HL-60/S4 treated with phorbol 12-myristate 13-acetate at 8.2 ng/mL for 4 days and 3 days (cell line): ENCODE data around the gene SMYD5.

Experiments
- in situ Hi-C: fragments of 300-500 bp; cut with MboI; formaldehyde crosslinking; loops from 2 replicates; pipeline ENCODE4 v1.15.0; 2022; ENCODE audit warnings: low sequenced_read_pairs

The SMYD5 gene

DNA sequence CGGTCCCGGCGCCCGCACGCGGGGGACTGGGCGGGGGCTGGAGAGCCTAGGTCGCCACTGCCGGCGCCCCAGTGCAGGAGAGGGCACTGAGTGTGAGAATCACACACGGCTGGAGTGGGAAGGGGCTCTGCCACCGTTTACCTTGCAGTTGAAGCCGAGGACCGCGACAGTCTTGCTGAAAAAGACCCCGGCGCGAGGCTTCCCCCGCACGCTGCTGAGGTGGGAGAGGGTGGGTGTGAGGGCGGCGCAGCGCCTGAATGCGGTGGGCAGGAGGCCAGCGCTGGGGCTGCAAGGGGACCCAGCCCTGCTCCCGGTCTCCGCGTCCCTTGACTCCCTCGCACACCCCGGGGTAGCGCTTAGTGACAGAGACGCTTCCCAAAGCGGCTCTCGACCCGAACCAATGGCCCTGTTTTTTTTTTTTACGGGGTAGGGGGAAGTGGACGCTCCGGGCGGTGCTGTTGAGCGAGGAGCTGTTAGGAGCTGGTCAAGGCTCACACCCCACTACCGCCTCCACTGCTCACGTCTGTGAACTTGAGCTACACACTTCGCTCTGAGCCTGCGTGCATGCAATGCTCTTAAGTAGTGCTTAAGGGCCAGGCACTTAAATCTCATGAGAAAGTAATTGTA is 10.9 kb upstream of the SMYD5 start:
- in situ Hi-C loops, result no loop called here

DNA sequence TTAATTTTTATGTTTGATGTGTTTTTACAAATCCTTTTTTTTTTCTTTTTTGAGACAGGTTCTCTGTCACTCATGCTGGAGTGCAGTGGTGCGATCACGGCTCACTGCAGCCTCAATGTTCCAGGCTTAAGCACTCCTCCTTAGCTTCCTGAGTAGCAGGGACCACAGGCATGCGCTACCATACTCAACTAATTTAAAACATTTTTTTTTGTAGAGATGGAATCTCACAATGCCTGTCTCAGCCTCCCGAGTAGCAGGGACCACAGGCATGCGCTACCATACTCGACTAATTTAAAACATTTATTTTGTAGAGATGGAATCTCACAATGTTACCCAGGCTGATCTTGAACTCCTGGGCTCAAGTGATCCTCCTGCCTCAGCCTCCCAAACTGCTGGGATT is 8.4 kb upstream of the SMYD5 start:
- in situ Hi-C loops, result no loop called here

DNA sequence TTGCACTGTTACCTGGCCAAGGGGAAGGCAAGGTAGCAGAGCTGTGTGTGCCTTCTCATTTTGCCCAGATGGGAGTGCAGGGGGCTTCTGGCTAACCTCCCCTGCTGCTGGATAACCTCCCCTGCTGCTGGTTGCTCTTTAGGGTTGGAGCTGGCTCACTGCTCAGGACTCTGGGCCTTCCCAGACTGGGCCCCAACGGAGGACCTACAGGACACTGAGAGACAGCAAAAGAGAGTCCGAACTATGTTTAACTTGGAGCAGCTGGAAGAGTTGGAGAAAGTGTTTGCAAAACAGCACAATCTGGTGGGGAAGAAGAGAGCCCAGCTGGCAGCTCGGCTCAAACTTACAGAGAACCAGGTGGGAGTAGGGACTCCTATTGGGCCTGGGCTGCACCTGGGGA is 5.8 kb upstream of the SMYD5 start:
- in situ Hi-C loops, result no loop called here

DNA sequence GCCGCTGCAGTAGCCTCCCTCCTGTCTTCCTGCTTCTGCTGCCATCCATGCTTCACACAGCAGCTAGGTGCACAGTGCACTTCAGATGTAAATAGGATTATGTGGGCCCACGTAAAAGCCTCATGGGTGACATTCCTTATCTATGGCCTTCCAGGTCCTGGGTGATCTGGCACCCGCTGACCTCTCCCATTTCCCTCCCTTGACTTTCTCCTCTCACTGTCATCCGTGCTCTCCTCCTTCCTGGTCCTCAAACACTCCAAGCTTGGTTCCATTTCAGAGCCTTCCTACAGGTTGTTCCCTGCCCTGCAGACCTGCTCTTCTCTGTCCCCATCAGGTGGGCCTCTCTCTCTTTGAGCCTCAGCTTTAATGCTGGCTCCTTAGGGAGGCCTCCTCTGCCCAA is 4.0 kb upstream of the SMYD5 start:
- in situ Hi-C loops, result no loop called here

- in situ Hi-C loops, result no loop called here
Measured at GRCh38 chr2:73210696-73211095, 3.3 kb upstream of the SMYD5 start.

- in situ Hi-C loops, result no loop called here
Measured at GRCh38 chr2:73212098-73212447, 2.0 kb upstream of the SMYD5 start.

DNA sequence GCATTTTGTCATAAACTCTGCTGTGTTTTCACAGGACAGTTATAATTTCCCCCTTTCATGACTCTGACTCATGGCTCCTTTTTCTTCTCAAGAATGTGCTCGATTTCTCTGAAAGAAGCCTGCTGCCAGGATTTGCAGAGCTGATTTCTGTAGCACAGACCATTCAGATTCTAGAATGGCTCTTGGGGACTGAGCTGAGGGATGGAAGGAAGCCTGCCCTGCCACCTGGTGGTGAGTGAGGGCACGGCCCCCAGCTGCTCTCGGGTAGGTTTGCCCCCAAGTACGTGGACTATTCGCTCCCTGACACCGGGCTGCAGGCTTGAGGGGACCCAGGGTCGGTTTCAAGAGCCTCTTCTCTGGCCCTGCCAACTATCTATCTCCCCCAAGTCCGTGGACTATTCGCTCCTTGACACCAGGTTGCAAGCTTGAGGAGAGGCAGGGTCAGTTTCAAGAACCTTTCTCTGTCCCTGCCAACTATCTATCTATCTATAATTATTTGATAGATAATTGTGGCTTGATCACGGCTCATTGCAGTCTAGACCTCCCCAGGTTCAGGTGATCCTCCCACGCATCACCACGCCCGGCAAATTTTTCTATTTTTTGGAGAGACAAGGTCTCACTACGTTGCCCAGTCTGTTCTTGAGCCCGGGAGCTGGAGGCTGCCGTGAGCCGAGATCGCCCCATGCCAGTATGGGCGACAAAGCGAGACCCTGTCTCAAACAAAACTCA is 1.4 kb upstream of the SMYD5 start:
- in situ Hi-C loops, result no loop called here

DNA sequence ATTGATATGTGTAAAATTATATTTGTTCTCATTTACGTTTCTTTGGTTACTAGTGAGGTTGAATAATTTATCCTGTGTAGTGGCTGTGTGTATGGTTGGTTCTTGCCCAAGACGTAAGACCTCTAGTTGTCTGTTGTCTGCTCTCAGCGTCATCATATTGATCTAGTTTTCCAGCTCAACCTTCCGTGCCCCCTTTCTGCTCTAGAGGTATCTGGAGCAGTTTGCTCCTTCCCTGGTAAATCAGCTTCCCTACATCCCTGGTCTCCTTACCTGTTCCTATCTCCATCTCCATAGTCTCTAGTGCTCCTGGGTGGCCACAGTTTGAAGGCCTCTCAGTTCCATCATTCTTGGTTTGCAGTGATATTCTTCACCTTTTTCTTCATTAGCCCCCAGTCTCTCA is 1.2 kb downstream of the SMYD5 start:
- in situ Hi-C loops, result no loop called here

DNA sequence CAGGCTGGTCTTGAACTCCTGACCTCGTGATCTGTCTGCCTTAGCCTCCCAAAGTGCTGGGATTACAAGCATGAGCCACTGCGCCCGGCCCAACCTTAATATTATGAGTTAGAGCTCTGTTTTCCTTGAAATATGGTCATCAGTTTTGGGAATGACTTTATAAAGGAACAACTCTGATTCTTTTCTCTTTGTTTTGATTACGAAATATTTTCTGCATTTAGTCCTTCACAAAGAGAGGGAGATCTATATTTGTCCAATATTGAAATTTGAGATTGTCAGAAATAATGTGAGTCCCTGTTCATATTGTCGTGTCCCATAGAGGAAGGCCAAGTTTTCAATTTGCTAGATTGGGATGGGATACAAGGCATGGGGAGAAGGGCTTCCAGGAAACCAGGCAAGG is 3.1 kb downstream of the SMYD5 start:
- in situ Hi-C loops, result no loop called here

GRCh38 chr2:73217826-73218225 is 3.8 kb downstream of the SMYD5 start:
- in situ Hi-C loops, result no loop called here

GRCh38 chr2:73218298-73218697 is 4.3 kb downstream of the SMYD5 start:
- in situ Hi-C loops, result no loop called here

- in situ Hi-C loops, result no loop called here
Measured at GRCh38 chr2:73223821-73224220, 9.8 kb downstream of the SMYD5 start.

DNA sequence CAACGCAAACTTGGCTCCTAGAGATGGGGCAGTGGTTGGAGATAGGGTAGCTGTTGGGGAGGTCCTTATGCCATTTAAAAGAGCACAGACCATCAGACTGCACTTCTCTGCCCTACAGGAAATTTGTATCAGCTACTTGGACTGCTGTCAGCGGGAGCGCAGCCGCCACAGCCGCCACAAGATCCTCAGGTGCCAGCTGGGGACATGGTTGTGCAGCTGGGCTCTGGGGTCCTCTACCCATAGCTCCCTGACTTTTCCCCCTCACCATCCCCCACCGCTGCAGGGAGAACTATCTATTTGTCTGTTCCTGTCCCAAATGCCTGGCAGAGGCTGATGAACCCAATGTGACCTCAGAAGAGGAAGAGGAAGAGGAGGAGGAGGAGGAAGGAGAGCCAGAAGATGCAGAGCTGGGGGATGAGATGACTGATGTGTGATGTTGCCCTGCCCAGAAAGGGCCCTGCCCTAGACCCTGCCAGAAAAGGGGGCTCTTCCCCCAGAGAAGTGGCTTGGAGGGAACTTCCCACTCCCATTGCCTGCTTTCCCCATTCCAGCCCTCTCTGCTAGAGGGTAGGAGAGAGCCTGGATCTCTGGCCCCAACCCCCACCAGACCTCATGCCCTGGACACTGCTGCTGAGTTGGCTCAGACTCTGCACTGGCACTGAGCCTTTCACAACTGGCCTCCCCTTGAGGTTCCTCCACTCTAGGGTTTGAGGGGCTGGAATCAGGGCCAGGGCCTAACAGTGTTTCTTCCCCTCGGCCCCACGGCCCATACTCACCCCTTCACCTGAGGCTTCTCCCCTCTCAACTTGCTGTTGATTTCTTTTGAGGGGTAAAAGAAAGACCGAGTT is 11.7 kb downstream of the SMYD5 start:
- in situ Hi-C loops, result no loop called here

GRCh38 chr2:73227086-73227485 is 13.0 kb downstream of the SMYD5 start:
- in situ Hi-C loops, result no loop called here

GRCh38 chr2:73228631-73229030 is 14.6 kb downstream of the SMYD5 start:
- in situ Hi-C loops, result no loop called here

GRCh38 chr2:73232403-73233153 is 18.5 kb downstream of the SMYD5 start:
- in situ Hi-C loops, result no loop called here

GRCh38 chr2:73233154-73233931 is 19.3 kb downstream of the SMYD5 start, which contains the start of gene PRADC1:
TSS of gene PRADC1 (minus strand) at chr2:73233239. CDS start at chr2:73233160, 79 bp downstream.
- in situ Hi-C loops, result no loop called here

GRCh38 chr2:73233932-73234832 is 20.1 kb downstream of the SMYD5 start, which contains the start of gene CCT7:
TSS of gene CCT7 (plus strand) at chr2:73234308. CDS start at chr2:73234379, 71 bp downstream.
- in situ Hi-C loops, result no loop called here

DNA sequence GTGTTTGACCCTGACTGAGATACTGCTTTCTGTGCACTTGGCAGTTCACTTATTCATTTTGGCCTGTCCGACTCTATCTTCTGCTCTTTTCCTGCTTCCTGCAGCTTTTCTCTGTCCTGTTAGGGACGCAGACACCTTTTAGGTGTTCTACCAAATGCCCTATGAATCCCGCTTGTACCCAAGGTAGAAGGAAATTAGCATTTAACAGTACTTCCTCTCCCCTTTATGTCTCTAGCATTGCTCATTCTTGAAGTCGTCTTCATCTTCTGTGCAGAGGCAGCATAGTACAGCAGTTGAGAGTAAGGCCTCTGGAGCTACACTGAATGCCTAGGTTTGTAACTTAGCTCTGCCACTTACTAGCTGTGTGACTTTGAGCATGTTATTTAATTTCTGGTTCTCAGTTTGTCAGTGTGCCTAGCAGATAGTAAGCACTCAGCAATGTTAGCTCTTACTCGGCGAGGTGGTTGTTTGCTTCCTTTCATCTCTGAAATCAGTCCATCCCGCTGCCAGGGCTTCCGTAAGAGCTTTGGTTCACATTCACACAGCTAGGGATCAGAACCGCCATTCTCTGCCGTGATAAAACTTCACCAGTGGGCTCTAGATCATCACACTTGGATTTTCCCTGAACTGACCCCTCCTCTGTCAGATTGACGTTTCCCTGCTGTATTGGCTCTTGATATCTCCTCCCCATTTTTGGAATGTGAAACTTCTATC is 21.4 kb downstream of the SMYD5 start:
- in situ Hi-C loops, result no loop called here
